ENCODE measurements around the gene ANKRD53.
A peak's percentile ranks its signal among the peaks of the same experiment; 100 is the strongest.
"Not testable (repeated sequence)": the region's sequence is repeated elsewhere in the genome, so short reads cannot be mapped to it uniquely, and the experiment has no call there.

The ANKRD53 gene

GRCh38 chr2:70984576-70985282 is 6.3 kb downstream of the ANKRD53 start:
- peak in 37 of 42 donors; percentile 15 to 85 (median 56) for DNase-seq
- intact Hi-C loops (cut with DNase I), result no loop called here

GRCh38 chr2:70985283-70985688 is 6.9 kb downstream of the ANKRD53 start:
- peak in 4 of 42 donors; percentile 2 to 30 (median 8) for DNase-seq
- intact Hi-C loops (cut with DNase I), result no loop called here

GRCh38 chr2:70985956-70986355 is 7.5 kb downstream of the ANKRD53 start:
- intact Hi-C loops (cut with DNase I), result no loop called here
- DNase-seq, result peak in 3 of 42 donors; percentile 7 to 13 (median 9)

- intact Hi-C loops (cut with DNase I), result no loop called here
- peak in 5 of 42 donors; percentile 1 to 22 (median 10) for DNase-seq
These were observed 8.2 kb downstream of the ANKRD53 start for GRCh38 chr2:70986499-70987189.

- DNase-seq, result peak in 2 of 42 donors; percentile 7 to 15
- intact Hi-C loops (cut with DNase I), result no loop called here
These were observed 9.0 kb downstream of the ANKRD53 start for GRCh38 chr2:70987386-70987785.

- intact Hi-C loops (cut with DNase I), result no loop called here
- DNase-seq, result peak in 8 of 42 donors; percentile 5 to 34 (median 16)
These were observed 9.7 kb downstream of the ANKRD53 start for GRCh38 chr2:70988151-70988550.

GRCh38 chr2:70988726-70989648 is 10.6 kb downstream of the ANKRD53 start:
- peak in 6 of 42 donors; percentile 2 to 29 (median 14) for DNase-seq
- intact Hi-C loops (cut with DNase I), result no loop called here

- intact Hi-C loops (cut with DNase I), result no loop called here
- peak in 4 of 42 donors; percentile 6 to 23 (median 13) for DNase-seq
These were observed 11.8 kb downstream of the ANKRD53 start for GRCh38 chr2:70990216-70990615.

GRCh38 chr2:70991142-70991541 is 12.7 kb downstream of the ANKRD53 start:
- peak in 3 of 42 donors; percentile 7 to 30 (median 15) for DNase-seq

GRCh38 chr2:70991742-70992141 is 13.3 kb downstream of the ANKRD53 start:
- DNase-seq, result peak in 1 of 42 donors; percentile 23
- intact Hi-C loops (cut with DNase I), result no loop called here

More at GRCh38 chr2:70991142-70991541, 12.7 kb downstream of the ANKRD53 start:
- intact Hi-C loops (cut with DNase I), result no loop called here

- intact Hi-C loops (cut with DNase I), result no loop called here
- peak in 2 of 42 donors; percentile 18 to 21 for DNase-seq
These were observed 14.8 kb downstream of the ANKRD53 start for GRCh38 chr2:70992945-70993853.

- intact Hi-C loops (cut with DNase I), result no loop called here
- peak in 6 of 42 donors; percentile 9 to 47 (median 20) for DNase-seq
These were observed 15.7 kb downstream of the ANKRD53 start for GRCh38 chr2:70994009-70994698.

- intact Hi-C loops (cut with DNase I), result no loop called here
- DNase-seq, result peak; percentile 66 to 95 (median 90)
These were observed 16.4 kb downstream of the ANKRD53 start, which contains the start of gene TEX261 for GRCh38 chr2:70994699-70995425. Gene TEX261, minus strand, starts transcription at chr2:70994873. Its CDS starts 116 bp downstream, at chr2:70994757.

- intact Hi-C loops (cut with DNase I), result no loop called here
- peak in 26 of 42 donors; percentile 17 to 71 (median 37) for DNase-seq
These were observed 16.9 kb downstream of the ANKRD53 start for GRCh38 chr2:70995426-70995729.

- intact Hi-C loops (cut with DNase I), result not testable (repeated sequence)
- DNase-seq, result peak in 1 of 42 donors; percentile 8
These were observed 20.5 kb downstream of the ANKRD53 start for GRCh38 chr2:70998885-70999284.

GRCh38 chr2:70999362-70999761 is 20.9 kb downstream of the ANKRD53 start:
- DNase-seq, result peak in 3 of 42 donors; percentile 1 to 11 (median 2)
- intact Hi-C loops (cut with DNase I), result no loop called here

- intact Hi-C loops (cut with DNase I), result loop anchor here (5.0 kb wide), 1 partner anchor 67 kb away; the partner anchor contains the start of gene NAGK
- peak in 4 of 42 donors; percentile 1 to 27 (median 14) for DNase-seq
These were observed 21.5 kb downstream of the ANKRD53 start for GRCh38 chr2:70999931-71000330.
